H9 (cell line): ENCODE measurements around the gene SRRM3. TPM values are rescaled to one million over a fixed set of nuclear protein-coding genes. Genes with fewer than 3 reads are reported as not detected.

ENCODE experiments used
- DNase-seq: peaks from one replicate; pipeline ENCODE4 v3.0.0-alpha.2; 2017
- H2AFZ ChIP-seq: one replicate; pipeline ENCODE4 v1.6.1; 2013; ENCODE audit warnings: mild to moderate bottlenecking, low read length, control low read depth, moderate library complexity
- H2AK5ac ChIP-seq: 2 replicates; pipeline ENCODE4 v1.6.1; 2013; ENCODE audit warnings: low read length, control low read depth, mixed read lengths; ENCODE audit not compliant: insufficient read length
- H2BK120ac ChIP-seq: one replicate; pipeline ENCODE4 v1.6.1; 2013; ENCODE audit warnings: low read depth, mild to moderate bottlenecking, low read length, control low read depth, inconsistent platforms; ENCODE audit not compliant: poor library complexity, severe bottlenecking
- H2BK12ac ChIP-seq: 2 replicates; pipeline ENCODE4 v1.6.1; 2013; ENCODE audit warnings: low read length, control low read depth, mixed read lengths, low read depth; ENCODE audit not compliant: insufficient read length
- H2BK15ac ChIP-seq: 2 replicates; pipeline ENCODE4 v1.6.1; 2013; ENCODE audit warnings: low read depth, low read length, control low read depth
- H2BK20ac ChIP-seq: one replicate; pipeline ENCODE4 v1.6.1; 2013; ENCODE audit warnings: low read depth, mild to moderate bottlenecking, low read length, control low read depth, inconsistent platforms; ENCODE audit not compliant: poor library complexity, severe bottlenecking
- H2BK5ac ChIP-seq: 2 replicates; pipeline ENCODE4 v1.6.1; 2013; ENCODE audit warnings: low read length, control low read depth, mixed read lengths; ENCODE audit not compliant: insufficient read length
- H3K14ac ChIP-seq: 2 replicates; pipeline ENCODE4 v1.6.1; 2013; ENCODE audit warnings: low read length, control low read depth; ENCODE audit not compliant: insufficient read depth
- H3K18ac ChIP-seq: 2 replicates; pipeline ENCODE4 v1.6.1; 2013; ENCODE audit warnings: low read depth, mild to moderate bottlenecking, mixed read lengths, low read length, control low read depth; ENCODE audit not compliant: insufficient read length
- H3K23ac ChIP-seq: 2 replicates; pipeline ENCODE4 v1.6.1; 2013; ENCODE audit warnings: low read length, control low read depth, mixed read lengths, low read depth; ENCODE audit not compliant: insufficient read length
- H3K23me2 ChIP-seq: 2 replicates; pipeline ENCODE4 v1.6.1; 2013; ENCODE audit warnings: low read depth, mild to moderate bottlenecking, mixed read lengths, low read length, control low read depth; ENCODE audit not compliant: insufficient read length, poor library complexity, severe bottlenecking
- H3K27ac ChIP-seq: 2 replicates; pipeline ENCODE4 v1.5.1; 2013; ENCODE audit warnings: low read length, control low read depth, mixed read lengths, low read depth; ENCODE audit not compliant: insufficient read length
- H3K27me3 ChIP-seq: 2 replicates; pipeline ENCODE4 v1.6.1; 2013; ENCODE audit warnings: low read length, control low read depth, inconsistent platforms; ENCODE audit not compliant: insufficient read depth
- H3K4ac ChIP-seq: 2 replicates; pipeline ENCODE4 v1.6.1; 2013; ENCODE audit warnings: low read depth, mild to moderate bottlenecking, control low read depth, inconsistent platforms, low read length, moderate library complexity
- H3K4me1 ChIP-seq: 2 replicates; pipeline ENCODE4 v1.6.1; 2013; ENCODE audit warnings: low read length, control low read depth, inconsistent platforms; ENCODE audit not compliant: insufficient read depth
- H3K4me2 ChIP-seq: 2 replicates; pipeline ENCODE4 v1.6.1; 2013; ENCODE audit warnings: low read length, control low read depth, mixed read lengths; ENCODE audit not compliant: insufficient read length, insufficient read depth
- H3K56ac ChIP-seq: 2 replicates; pipeline ENCODE4 v1.6.1; 2013; ENCODE audit warnings: low read depth, mild to moderate bottlenecking, mixed read lengths, low read length, control low read depth; ENCODE audit not compliant: insufficient read length
- H3K79me1 ChIP-seq: 2 replicates; pipeline ENCODE4 v1.6.1; 2013; ENCODE audit warnings: low read depth, mild to moderate bottlenecking, moderate library complexity, low read length, control low read depth, inconsistent platforms; ENCODE audit not compliant: insufficient read depth, poor library complexity, severe bottlenecking
- H3K79me2 ChIP-seq: 2 replicates; pipeline ENCODE4 v1.6.1; 2013; ENCODE audit warnings: low read length, control low read depth, inconsistent platforms; ENCODE audit not compliant: insufficient read depth
- H3K9ac ChIP-seq: 2 replicates; pipeline ENCODE4 v1.6.1; 2013; ENCODE audit warnings: low read length, control low read depth, mixed read lengths; ENCODE audit not compliant: insufficient read length; ENCODE audit errors: extremely low read depth
- H3K9me3 ChIP-seq: one replicate; pipeline ENCODE4 v1.6.1; 2013; ENCODE audit warnings: low read depth, low read length, inconsistent platforms; ENCODE audit not compliant: control insufficient read depth
- H3T11ph ChIP-seq: one replicate; pipeline ENCODE4 v1.6.1; 2013; ENCODE audit warnings: mild to moderate bottlenecking, low read length, control low read depth, inconsistent platforms
- H4K20me1 ChIP-seq: one replicate; pipeline ENCODE4 v1.6.1; 2013; ENCODE audit not compliant: control insufficient read depth, insufficient read length, insufficient read depth
- H4K5ac ChIP-seq: 2 replicates; pipeline ENCODE4 v1.6.1; 2013; ENCODE audit warnings: low read depth, mild to moderate bottlenecking, mixed read lengths, low read length, control low read depth; ENCODE audit not compliant: insufficient read length
- H4K8ac ChIP-seq: replicated peaks from 2 replicates; pipeline ENCODE4 v1.6.1; 2013; ENCODE audit warnings: low read length, control low read depth, mixed read lengths, low read depth; ENCODE audit not compliant: insufficient read length
- H4K91ac ChIP-seq: 2 replicates; pipeline ENCODE4 v1.6.1; 2013; ENCODE audit warnings: low read depth, mild to moderate bottlenecking, moderate library complexity, mixed read lengths, low read length, control low read depth; ENCODE audit not compliant: insufficient read length
- H3K27ac Mint-ChIP-seq, 3 experiments: 2 replicates in 2 of 3; 3 replicates in 1 of 3; pipeline ENCODE4 v1.8.0; 2020 to 2021; ENCODE audit warnings: mixed read lengths in 3 of 3, mild to moderate bottlenecking in 1 of 3, moderate library complexity in 1 of 3
- H3K27me3 Mint-ChIP-seq: 2 replicates; pipeline ENCODE4 v1.8.0; 2021; ENCODE audit warnings: low read depth, mild to moderate bottlenecking, moderate library complexity, mixed read lengths
- H3K36me3 Mint-ChIP-seq, 3 experiments: 2 replicates in 2 of 3; 3 replicates in 1 of 3; pipeline ENCODE4 v1.8.0; 2020 to 2021; ENCODE audit warnings: low read depth in 3 of 3, mixed read lengths in 3 of 3; ENCODE audit not compliant: insufficient read depth in 1 of 3
- H3K4me1 Mint-ChIP-seq, 2 experiments: 2 replicates each; pipeline ENCODE4 v1.8.0; 2020; ENCODE audit warnings: mixed read lengths in 2 of 2
- H3K4me3 Mint-ChIP-seq, 2 experiments: 2 replicates in 1 of 2; 3 replicates in 1 of 2; pipeline ENCODE4 v1.8.0; 2020 to 2021; ENCODE audit warnings: mild to moderate bottlenecking in 2 of 2, mixed read lengths in 2 of 2, moderate library complexity in 1 of 2
- H3K9me3 Mint-ChIP-seq, 2 experiments: 2 replicates in 1 of 2; 3 replicates in 1 of 2; pipeline ENCODE4 v1.8.0; 2020; ENCODE audit warnings: mild to moderate bottlenecking in 2 of 2, mixed read lengths in 2 of 2, moderate library complexity in 1 of 2
- WGBS: extraction: QIAGEN DNeasy Blood & Tissue Kit; methylation state at CpG from one replicate; pipeline ENCODE4 v1.1.7; 2013; ENCODE audit warnings: missing lambda C conversion rate, low lambda C conversion rate, mixed read lengths; ENCODE audit not compliant: insufficient read length; ENCODE audit errors: extremely low coverage; 5-methylcytosine and 5-hydroxymethylcytosine counted together
- total RNA-seq: library from RNA; stranded (reverse); gene quantifications from 2 replicates; pipeline ENCODE4 v1.2.1, GENCODE V29; 2021
- TF ChIP-seq, protein P1 (sequence below): fragments of 200-600 bp; sonication (generic); conservative IDR thresholded peaks from 3 replicates; pipeline ENCODE4 v1.8.0; 2021; ENCODE audit warnings: antibody characterized with exemption, mild to moderate bottlenecking

Gene SRRM3
- total RNA-seq, 1 experiment from 2014 or later: 11.0 TPM

DNA sequence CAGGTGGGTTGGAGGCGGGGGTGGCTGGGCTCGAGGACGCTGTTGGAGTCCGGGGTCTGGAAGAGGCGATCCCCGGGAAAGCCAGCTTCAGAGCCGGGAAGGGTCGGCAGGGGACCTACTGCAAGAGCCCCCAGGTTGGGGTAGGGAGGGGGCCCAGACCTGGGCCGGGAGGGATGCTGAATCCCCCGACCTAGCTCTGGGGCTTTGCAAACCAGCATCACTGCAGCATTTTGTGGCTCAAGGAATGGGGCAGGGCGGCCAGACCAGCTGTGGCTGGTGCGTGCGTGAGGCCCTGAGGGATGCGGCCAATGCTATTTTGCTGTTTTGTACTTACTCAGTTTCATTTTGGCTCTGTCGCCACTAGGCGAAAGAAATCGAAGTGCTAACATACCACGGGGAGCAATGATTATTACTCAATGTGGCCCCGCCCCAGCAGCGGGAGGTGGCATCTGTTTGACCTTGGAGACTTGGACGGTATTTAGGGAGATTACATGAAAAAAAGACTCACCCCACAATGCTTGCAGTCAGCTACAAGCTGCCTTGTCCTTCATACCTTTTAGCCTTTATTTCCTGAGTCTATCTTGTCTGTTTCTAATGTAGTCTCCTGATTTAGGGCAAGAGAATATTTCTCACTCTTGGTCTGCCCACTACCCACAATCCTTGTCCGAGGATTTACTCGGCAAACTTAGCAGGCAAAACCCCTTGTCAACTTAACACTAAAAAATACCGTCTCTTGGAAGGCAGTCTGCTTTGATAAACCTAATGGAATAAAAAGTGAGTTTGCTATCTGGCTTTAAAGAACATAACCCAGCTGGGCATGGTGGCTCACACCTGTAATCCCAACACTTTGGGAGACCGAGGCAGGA is 117.0 kb downstream of the SRRM3 start:
- Histone ChIP-seq H3K56ac (no peak overlapping the region), H2BK15ac (no peak overlapping the region), H2AK5ac (no peak overlapping the region), H2BK120ac (no peak overlapping the region), H3K14ac (peak overlapping the region; percentile 94), H3K4me1 (peaks cover 4% of the 10 kb centered on the region; the same call in 1 of the 2 replicates), H2BK5ac (no peak overlapping the region), H3K79me1 (no peaks in the 10 kb centered on the region), H3T11ph (no peak overlapping the region), H3K79me2 (no peaks in the 10 kb centered on the region), H2BK12ac (no peak overlapping the region), H3K27ac (peak overlapping the region; percentile 4), H4K91ac (no peak overlapping the region), H3K23me2 (peaks cover 3% of the 10 kb centered on the region), H3K9ac (peak overlapping the region; percentile 51), H4K8ac (no peak overlapping the region), H3K4me2 (peak overlapping the region; percentile 53), H2AFZ (no peak overlapping the region), H3K4ac (no peak overlapping the region; the same call in 1 of the 2 replicates), H4K20me1 (no peaks in the 10 kb centered on the region), H3K27me3 (no peaks in the 10 kb centered on the region), H4K5ac (no peak overlapping the region), H3K23ac (no peak overlapping the region), H2BK20ac (no peak overlapping the region), H3K18ac (peak overlapping the region; percentile 90), H3K9me3 (no peaks in the 10 kb centered on the region)
- DNase-seq: peak; percentile 64
- peaks cover 24% of the 10 kb centered on the region in 2 experiments for H3K4me1 Mint-ChIP-seq
- H3K4me3 Mint-ChIP-seq: peak overlapping the region; percentile 73 to 92
- no peaks in the 10 kb centered on the region for H3K27me3 Mint-ChIP-seq
- peaks cover 2 to 20% (median 3%) of the 10 kb centered on the region in 3 experiments; a peak in 5 of 7 replicates for H3K36me3 Mint-ChIP-seq
- H3K9me3 Mint-ChIP-seq: no peaks in the 10 kb centered on the region
- TF ChIP-seq, protein P1, sequence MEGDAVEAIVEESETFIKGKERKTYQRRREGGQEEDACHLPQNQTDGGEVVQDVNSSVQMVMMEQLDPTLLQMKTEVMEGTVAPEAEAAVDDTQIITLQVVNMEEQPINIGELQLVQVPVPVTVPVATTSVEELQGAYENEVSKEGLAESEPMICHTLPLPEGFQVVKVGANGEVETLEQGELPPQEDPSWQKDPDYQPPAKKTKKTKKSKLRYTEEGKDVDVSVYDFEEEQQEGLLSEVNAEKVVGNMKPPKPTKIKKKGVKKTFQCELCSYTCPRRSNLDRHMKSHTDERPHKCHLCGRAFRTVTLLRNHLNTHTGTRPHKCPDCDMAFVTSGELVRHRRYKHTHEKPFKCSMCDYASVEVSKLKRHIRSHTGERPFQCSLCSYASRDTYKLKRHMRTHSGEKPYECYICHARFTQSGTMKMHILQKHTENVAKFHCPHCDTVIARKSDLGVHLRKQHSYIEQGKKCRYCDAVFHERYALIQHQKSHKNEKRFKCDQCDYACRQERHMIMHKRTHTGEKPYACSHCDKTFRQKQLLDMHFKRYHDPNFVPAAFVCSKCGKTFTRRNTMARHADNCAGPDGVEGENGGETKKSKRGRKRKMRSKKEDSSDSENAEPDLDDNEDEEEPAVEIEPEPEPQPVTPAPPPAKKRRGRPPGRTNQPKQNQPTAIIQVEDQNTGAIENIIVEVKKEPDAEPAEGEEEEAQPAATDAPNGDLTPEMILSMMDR: peak; percentile 15; the same call in 1 of the 3 replicates
- no CpG with 5 or more reads among the region's 25 CpGs for WGBS
- H3K27ac Mint-ChIP-seq: peak overlapping the region; percentile 95 to 99 (median 98)
